Measurements from ENCODE around the gene ADAMTSL3. TPM values are rescaled to one million over a fixed set of nuclear protein-coding genes. Genes with fewer than 3 reads are reported as not detected.
"Not testable (repeated sequence)": the region's sequence is repeated elsewhere in the genome, so short reads cannot be mapped to it uniquely, and the experiment has no call there.

The ADAMTSL3 gene
- total RNA-seq, 1 donor from 2014 or later, result 5.7 TPM

- no peak for DNase-seq (ENCODE audit: low spot score)
Measured at GRCh38 chr15:83926116-83926515, 272.2 kb downstream of the ADAMTSL3 start.

GRCh38 chr15:83927704-83928391 lies 273.9 kb downstream of the ADAMTSL3 start:
- DNase-seq (ENCODE audit: low spot score), result no peak

DNA sequence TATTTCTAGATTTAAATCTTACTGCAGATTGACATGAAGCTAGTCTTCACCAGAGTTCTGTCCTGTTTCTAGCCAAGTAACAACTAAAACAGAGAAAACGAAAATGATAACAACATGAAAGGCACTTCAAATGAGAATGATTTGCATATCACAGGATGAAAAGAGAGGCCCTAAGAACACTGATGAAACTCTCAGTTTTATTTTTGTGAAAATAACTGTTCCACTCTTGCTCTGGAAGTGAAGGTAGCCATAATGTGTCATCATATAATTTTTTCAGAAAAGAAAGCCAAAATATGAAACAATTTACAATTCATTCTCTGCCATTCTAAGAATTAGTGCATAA lies 274.4 kb downstream of the ADAMTSL3 start:
- no peak for DNase-seq (ENCODE audit: low spot score)

DNA sequence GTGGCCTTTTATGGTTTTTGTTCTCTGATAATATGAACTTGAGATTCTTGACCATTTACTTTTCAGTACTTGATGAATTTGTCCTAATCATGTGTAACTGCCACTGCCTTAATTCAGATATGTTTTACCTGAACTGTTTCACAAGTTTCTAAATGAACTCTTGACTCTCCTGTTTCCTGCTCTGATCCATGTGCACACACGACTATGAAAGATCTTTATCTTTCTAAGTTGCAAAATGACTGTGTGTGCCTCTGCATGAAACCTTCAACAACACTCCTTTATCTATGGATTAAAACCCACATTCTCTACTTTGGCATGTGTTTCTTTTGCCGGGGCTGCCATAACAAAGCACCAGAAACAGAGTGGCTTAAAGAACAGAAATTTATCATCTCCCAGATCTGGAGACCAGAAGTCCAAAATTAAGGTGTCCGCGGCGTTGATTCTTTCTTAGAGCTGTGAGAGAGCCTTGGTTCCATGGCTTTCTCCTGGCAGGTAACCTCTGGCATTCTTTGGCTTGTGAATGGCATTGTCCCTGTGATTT lies 275.0 kb downstream of the ADAMTSL3 start:
- DNase-seq (ENCODE audit: low spot score), result no peak

DNA sequence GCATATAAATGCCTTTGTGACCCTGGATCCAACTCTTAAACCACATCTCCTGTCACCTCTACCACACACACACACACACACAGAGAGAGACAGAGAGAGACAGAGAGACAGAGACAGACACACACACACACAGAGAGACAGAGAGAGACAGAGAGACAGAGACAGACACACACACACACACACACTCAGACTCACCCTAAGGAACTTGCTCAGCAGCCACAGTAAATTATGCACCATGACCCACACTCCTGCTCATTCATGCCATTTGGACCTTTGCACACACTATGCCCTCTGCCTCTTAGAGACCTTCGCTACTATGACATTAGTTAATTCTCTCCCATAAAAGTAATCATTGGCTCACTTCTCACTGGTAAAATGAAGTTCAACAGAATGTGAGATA lies 275.7 kb downstream of the ADAMTSL3 start:
- no peak for DNase-seq (ENCODE audit: low spot score)

GRCh38 chr15:83930392-83931212 lies 276.7 kb downstream of the ADAMTSL3 start:
- DNase-seq (ENCODE audit: low spot score), result no peak

GRCh38 chr15:83935774-83936173 lies 281.9 kb downstream of the ADAMTSL3 start:
- DNase-seq (ENCODE audit: low spot score), result no peak

- no peak for DNase-seq (ENCODE audit: low spot score)
Measured at GRCh38 chr15:83940136-83940535, 286.2 kb downstream of the ADAMTSL3 start.

DNA sequence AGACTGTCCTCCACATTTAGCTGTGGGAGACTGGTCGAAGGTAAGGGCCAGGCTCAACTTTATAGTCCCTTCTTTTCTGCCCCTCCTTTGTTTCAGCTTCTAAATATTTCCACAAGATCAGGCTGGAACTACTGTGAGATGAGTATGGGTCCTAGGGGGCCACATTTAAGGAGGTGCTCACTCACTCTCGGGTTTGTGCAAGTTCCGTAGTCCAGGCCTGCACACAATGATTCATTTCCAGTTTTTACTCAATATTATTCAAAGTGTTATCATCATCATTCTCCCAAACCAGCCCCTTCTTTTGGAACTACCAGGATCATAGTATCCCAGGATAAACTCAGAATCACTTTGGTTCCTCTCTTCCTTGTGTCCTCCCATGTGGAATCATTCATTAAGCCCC lies 289.1 kb downstream of the ADAMTSL3 start:
- no peak for DNase-seq (ENCODE audit: low spot score)

- no peak for DNase-seq (ENCODE audit: low spot score)
Measured at GRCh38 chr15:83943849-83944404, 290.0 kb downstream of the ADAMTSL3 start.

DNA sequence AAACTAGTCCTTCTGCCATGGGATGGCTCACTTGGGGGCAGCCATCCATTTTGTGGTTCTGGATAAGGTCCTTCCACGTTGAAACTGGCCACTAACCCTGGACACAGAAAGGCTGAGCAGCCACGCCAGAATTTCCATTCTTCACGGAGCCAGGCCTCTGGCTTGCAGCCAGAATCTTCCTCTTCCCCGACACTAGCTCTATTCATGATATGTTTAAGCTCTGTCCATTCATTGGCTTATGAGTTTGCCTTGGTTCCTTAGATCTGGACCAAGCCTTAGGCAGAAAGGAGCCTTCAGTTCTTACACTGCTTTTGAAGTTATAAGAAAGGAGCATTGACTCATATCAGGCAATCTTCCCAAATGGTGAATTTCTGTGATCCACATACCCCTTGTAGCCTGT lies 293.2 kb downstream of the ADAMTSL3 start:
- DNase-seq (ENCODE audit: low spot score), result no peak

DNA sequence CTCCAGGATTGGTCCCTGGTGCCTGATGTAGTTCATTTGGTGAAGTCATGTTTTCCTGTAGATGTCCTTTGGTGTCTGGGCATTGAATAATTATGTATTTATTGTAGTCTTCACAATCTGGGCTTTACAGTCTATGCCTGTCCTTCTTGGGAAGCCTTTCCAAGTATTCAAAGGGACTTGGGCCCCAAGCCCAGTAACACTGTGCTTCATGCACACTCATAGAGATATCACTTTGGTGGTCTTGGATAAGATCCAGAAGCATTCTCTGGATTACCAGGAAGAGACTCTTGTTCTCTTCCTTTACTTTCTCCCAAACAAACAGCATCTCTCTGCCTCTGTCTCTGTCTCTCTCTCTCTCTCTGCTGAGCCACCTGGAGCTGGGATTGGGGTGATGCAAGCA lies 300.6 kb downstream of the ADAMTSL3 start:
- DNase-seq (ENCODE audit: low spot score), result no peak

DNA sequence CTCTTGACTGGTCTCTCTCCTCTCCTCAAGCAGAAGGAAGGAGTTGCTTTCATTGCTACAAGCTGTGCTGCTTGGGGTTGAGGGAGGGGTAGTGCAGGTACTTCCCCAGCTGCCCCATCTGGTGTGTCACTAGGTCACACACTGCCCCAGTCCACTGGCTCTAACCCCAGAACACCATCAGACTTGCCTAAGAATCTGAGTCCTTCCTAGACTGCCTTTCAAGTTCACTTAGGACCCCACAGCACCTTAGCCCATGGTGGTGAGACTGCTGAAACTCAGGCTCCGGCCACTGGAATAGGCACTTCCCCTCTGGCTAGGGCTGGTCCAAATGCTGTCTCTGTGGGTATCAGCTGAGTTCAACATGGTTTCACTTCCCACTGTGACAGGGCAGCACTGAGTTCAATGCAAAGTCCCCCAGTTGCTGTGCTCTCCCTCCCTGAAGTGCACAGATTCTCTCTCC lies 301.9 kb downstream of the ADAMTSL3 start:
- no peak for DNase-seq (ENCODE audit: low spot score)

- no peak for DNase-seq (ENCODE audit: low spot score)
Measured at GRCh38 chr15:83956887-83957286, 303.0 kb downstream of the ADAMTSL3 start.

DNA sequence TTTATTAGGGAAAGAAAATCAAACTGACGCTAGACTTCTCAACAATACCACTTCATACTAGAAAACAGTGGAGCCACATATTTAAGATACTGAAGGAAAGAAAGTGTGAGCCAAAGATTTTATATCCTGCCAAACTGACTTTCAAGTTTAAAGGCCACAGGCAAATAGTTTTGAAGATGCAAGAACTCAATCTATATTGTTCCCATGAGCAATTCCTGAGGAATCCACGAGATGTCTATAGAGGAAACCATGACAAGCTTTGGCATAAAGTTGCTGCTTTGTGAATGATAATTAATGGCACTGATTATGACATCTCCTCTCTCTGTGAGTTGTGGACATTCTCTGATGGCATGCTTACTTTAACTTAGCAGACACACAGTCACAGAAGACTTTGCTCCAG lies 305.6 kb downstream of the ADAMTSL3 start:
- DNase-seq (ENCODE audit: low spot score), result no peak

- DNase-seq (ENCODE audit: low spot score), result no peak
Measured at GRCh38 chr15:83960192-83960829, 306.4 kb downstream of the ADAMTSL3 start.

- DNase-seq (ENCODE audit: low spot score), result no peak
Measured at GRCh38 chr15:83961311-83961710, 307.4 kb downstream of the ADAMTSL3 start.

GRCh38 chr15:83964967-83965366 lies 311.0 kb downstream of the ADAMTSL3 start:
- DNase-seq (ENCODE audit: low spot score), result not testable (repeated sequence)

GRCh38 chr15:83970295-83970890 lies 316.5 kb downstream of the ADAMTSL3 start:
- DNase-seq (ENCODE audit: low spot score), result no peak

DNA sequence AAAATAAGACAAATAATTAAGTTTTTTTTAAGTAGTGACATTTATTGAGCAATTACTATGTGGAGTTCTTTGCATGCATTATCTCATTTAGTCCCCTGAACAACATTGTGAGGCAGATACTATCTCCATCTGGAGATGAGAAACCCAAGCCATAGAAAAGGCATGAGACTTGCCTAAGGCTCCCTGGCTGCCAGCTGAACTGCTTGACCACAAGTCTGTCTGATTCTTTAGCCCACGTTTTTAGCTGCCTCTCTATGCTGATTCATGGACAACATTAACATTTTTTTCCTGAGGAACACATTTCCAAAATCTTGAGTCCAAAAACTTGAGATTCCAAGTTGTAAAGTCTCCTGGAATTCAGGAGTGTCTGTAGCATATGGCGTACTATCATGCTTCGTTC lies 318.1 kb downstream of the ADAMTSL3 start:
- DNase-seq (ENCODE audit: low spot score), result no peak

- DNase-seq (ENCODE audit: low spot score), result no peak
Measured at GRCh38 chr15:83973816-83974215, 319.9 kb downstream of the ADAMTSL3 start.

DNA sequence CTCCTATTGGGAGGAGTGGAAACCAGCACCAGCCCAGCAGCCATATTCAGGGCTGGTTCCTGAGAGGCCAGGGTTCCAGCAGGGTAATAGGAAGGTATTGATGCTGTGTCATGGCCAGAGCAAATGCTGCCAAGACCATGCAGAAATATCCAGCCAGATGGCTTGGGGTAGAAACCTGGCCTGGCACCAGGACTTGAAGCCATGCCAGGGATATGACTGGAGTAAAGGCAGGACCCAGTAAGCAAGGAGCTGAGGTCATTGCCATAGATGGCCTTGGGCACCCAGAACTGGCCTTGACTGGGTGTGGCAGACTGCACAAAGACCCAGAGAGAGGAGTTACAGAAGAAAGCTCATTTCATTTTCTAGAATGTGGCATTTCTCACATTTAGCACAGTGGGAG lies 324.1 kb downstream of the ADAMTSL3 start:
- no peak for DNase-seq (ENCODE audit: low spot score)
